Breast epithelium (tissue), 4 donors: Measurements from ENCODE around the gene CNNM2. TPM values are rescaled to one million over a fixed set of nuclear protein-coding genes. Genes with fewer than 3 reads are reported as not detected.

Experiments used
- DNase-seq, 2 donors: peaks; one replicate each; pipeline ENCODE4 v3.0.0-alpha.2; 2019; ENCODE audit warnings: low spot score in 2 of 2
- H3K27ac ChIP-seq, 2 donors: fragments of 200-600 bp; sonication (generic) in 1 of 2; one replicate each; pipeline ENCODE4 v1.5.1; 2016 to 2019; ENCODE audit warnings: mild to moderate bottlenecking in 1 of 2
- H3K27me3 ChIP-seq, 2 donors: fragments of 200-600 bp; sonication (generic) in 1 of 2; one replicate each; pipeline versions ENCODE4 v1.5.1 to v1.6.0; 2017 to 2019; ENCODE audit warnings: control low read depth in 1 of 2, mild to moderate bottlenecking in 1 of 2
- H3K36me3 ChIP-seq: fragments of 200-600 bp; one replicate; pipeline ENCODE4 v1.5.1; 2019
- H3K4me1 ChIP-seq, 2 donors: fragments of 200-600 bp; sonication (generic); one replicate each; pipeline ENCODE4 v1.5.1; 2016 to 2019; ENCODE audit warnings: control low read depth in 1 of 2
- H3K4me3 ChIP-seq, 3 donors: fragments of 200-600 bp; sonication (generic); 1 replicate in 2 of 3; 2 replicates in 1 of 3; pipeline ENCODE4 v1.5.1; 2016 to 2019; ENCODE audit warnings: mild to moderate bottlenecking in 3 of 3, moderate library complexity in 2 of 3
- H3K9me3 ChIP-seq, 2 donors: fragments of 200-600 bp; sonication (generic) in 1 of 2; one replicate each; pipeline ENCODE4 v1.5.1; 2016 to 2019; ENCODE audit warnings: control low read depth in 1 of 2
- POLR2A ChIP-seq: fragments of 450-650 bp; IDR thresholded peaks from one replicate; pipeline ENCODE4 v1.6.1; 2016; ENCODE audit warnings: antibody characterized with exemption, mild to moderate bottlenecking, moderate library complexity
- POLR2AphosphoS5 ChIP-seq, 3 donors: sonication (generic); formaldehyde crosslinking; IDR thresholded peaks; one replicate each; pipeline ENCODE4 v1.6.1; 2017; ENCODE audit warnings: antibody characterized with exemption in 3 of 3
- intact Hi-C: fragments of 100-400 bp; cut with DNase I; formaldehyde crosslinking; loops from one replicate; pipeline ENCODE4 v1.15.1; 2023; ENCODE audit warnings: low total_unique reads
- total RNA-seq, 3 donors: library from RNA; depleted of rRNA; stranded (reverse); fragments of >200 nt; gene quantifications; one replicate each; pipeline ENCODE4 v1.1.0, GENCODE V29; 2016
- TF ChIP-seq, protein P1 (sequence below), 3 donors: fragments of 450-650 bp; IDR thresholded peaks; one replicate each; pipeline ENCODE4 v1.5.1; 2016 to 2017; ENCODE audit warnings: antibody characterized with exemption in 3 of 3, mild to moderate bottlenecking in 3 of 3, moderate library complexity in 3 of 3

The CNNM2 gene
- total RNA-seq, 3 donors from 2014 or later: 6.4 to 7.2 (median 6.7) TPM

DNA sequence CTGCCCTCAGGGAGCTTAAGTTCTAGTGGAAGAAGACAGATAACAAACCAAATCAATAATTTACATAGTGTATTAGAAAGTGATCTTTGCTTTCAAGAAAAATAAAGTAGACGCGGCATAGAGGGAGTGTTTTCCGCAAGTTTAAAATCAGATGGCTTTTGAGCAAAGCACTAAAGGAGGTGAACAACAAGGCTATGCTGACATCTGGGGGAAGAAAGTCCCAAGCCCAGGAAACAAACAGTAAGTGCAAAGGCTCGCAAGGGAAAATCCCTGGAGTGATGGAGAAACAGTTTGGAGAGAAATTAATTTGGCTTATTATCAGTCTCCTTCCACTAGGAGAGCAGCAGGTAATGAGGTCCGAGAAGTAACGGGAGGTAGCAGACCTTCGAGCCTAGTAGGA, 1.9 kb upstream of the CNNM2 start:
- Histone ChIP-seq H3K27me3 (no peaks in the 10 kb centered on the region), H3K36me3 (no peaks in the 10 kb centered on the region), H3K9me3 (no peaks in the 10 kb centered on the region), H3K27ac (no peak overlapping the region), H3K4me1 (peaks cover 0 to 11% of the 10 kb centered on the region in 2 donors), H3K4me3 (no peak overlapping the region)
- TF ChIP-seq POLR2A (no peak), POLR2AphosphoS5 (IDR thresholded peaks at IDR 0.05) (no peak)
- TF ChIP-seq, protein P1, sequence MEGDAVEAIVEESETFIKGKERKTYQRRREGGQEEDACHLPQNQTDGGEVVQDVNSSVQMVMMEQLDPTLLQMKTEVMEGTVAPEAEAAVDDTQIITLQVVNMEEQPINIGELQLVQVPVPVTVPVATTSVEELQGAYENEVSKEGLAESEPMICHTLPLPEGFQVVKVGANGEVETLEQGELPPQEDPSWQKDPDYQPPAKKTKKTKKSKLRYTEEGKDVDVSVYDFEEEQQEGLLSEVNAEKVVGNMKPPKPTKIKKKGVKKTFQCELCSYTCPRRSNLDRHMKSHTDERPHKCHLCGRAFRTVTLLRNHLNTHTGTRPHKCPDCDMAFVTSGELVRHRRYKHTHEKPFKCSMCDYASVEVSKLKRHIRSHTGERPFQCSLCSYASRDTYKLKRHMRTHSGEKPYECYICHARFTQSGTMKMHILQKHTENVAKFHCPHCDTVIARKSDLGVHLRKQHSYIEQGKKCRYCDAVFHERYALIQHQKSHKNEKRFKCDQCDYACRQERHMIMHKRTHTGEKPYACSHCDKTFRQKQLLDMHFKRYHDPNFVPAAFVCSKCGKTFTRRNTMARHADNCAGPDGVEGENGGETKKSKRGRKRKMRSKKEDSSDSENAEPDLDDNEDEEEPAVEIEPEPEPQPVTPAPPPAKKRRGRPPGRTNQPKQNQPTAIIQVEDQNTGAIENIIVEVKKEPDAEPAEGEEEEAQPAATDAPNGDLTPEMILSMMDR (IDR thresholded peaks at IDR 0.05): no peak
- intact Hi-C loops: loop anchor here (10.0 kb wide), 2 partner anchors 329 to 419 kb away; partner anchors contain the start of gene RPEL1
- DNase-seq: no peak

DNA sequence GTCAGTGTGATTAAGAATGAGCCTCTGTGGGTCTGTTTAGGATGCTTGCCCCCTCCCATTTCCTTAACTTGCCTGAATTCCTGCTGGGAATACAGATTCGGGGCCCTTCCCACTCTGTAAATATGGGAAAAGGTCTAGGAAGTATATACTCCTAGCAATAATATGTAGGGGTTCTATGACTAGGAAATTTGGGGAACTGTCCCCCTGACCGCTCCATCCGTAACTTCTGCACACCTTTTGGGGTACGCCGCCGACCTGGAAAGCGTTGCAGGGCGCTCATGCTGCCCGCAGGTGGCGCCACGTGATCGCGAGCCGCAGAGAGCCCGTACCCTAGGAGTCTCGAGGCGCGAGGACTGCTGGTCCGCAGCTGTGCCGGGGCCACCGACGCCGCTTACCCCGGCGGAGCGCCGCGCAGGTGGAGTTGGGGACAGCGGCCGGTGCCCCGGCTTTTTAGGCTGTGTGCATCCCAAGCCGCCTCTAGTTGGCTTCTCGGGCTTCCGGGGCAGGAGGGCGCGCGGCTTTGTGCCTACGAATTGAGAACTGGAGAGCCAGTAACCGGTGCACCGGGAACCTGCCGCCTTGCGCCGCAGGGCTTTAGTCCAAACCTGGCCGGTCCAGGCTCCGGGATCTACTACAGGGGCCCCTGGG, 656 bp upstream of the CNNM2 start:
- peaks cover 0 to 19% of the 10 kb centered on the region in 2 donors for H3K4me1 ChIP-seq
- intact Hi-C loops: loop anchor here (10.0 kb wide), 2 partner anchors 327 to 417 kb away; partner anchors contain the start of gene RPEL1
- H3K27me3 ChIP-seq: no peaks in the 10 kb centered on the region
- TF ChIP-seq, protein P1 (IDR thresholded peaks at IDR 0.05): peak; percentile 83 to 98 (median 95)
- no peak for TF ChIP-seq POLR2A
- peak in 2 of 3 donors; percentile 35 to 40 for TF ChIP-seq POLR2AphosphoS5 (IDR thresholded peaks at IDR 0.05)
- no peaks in the 10 kb centered on the region for H3K9me3 ChIP-seq
- peak; percentile 72 to 80 for DNase-seq
- H3K4me3 ChIP-seq: peak overlapping the region; percentile 74 to 96 (median 95)
- no peaks in the 10 kb centered on the region for H3K36me3 ChIP-seq
- H3K27ac ChIP-seq: peak overlapping the region; percentile 91

DNA sequence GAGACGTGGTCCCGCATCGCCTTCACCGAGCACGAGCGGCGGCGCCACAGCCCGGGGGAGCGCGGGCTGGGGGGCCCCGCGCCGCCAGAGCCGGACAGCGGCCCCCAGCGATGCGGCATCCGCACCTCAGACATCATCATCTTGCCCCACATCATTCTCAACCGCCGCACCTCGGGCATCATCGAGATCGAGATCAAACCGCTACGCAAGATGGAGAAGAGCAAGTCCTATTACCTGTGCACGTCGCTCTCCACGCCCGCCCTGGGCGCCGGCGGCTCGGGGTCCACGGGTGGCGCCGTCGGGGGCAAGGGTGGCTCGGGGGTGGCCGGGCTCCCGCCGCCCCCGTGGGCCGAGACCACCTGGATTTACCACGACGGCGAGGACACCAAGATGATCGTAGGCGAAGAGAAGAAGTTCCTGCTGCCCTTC, 737 bp downstream of the CNNM2 start:
- no peaks in the 10 kb centered on the region for H3K27me3 ChIP-seq
- H3K9me3 ChIP-seq: no peaks in the 10 kb centered on the region
- H3K36me3 ChIP-seq: no peaks in the 10 kb centered on the region
- peak overlapping the region; percentile 91 for H3K27ac ChIP-seq
- intact Hi-C loops: loop anchor here (10.0 kb wide), 2 partner anchors 326 to 416 kb away; partner anchors contain the start of gene RPEL1
- peaks cover 0 to 19% of the 10 kb centered on the region in 2 donors for H3K4me1 ChIP-seq
- peak overlapping the region; percentile 74 to 96 (median 95) for H3K4me3 ChIP-seq
- no peak for DNase-seq
- TF ChIP-seq POLR2AphosphoS5 (IDR thresholded peaks at IDR 0.05): no peak
- TF ChIP-seq, protein P1 (IDR thresholded peaks at IDR 0.05): no peak

DNA sequence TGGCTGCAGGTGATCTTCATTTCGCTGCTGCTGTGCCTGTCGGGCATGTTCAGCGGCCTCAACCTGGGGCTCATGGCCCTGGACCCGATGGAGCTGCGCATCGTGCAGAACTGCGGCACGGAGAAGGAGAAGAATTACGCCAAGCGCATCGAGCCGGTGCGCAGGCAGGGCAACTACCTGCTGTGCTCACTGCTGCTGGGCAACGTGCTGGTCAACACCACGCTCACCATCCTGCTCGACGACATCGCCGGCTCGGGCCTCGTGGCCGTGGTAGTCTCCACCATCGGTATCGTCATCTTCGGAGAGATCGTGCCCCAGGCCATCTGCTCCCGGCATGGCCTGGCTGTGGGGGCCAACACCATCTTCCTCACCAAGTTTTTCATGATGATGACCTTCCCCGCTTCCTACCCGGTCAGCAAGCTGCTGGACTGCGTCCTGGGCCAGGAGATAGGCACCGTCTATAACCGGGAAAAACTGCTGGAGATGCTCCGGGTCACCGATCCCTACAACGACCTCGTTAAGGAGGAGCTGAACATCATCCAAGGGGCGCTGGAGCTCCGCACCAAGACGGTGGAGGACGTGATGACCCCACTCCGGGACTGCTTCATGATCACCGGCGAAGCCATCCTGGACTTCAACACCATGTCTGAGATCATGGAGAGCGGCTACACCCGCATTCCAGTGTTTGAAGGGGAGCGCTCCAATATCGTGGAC, 1.3 kb downstream of the CNNM2 start:
- TF ChIP-seq POLR2AphosphoS5 (IDR thresholded peaks at IDR 0.05): no peak
- TF ChIP-seq POLR2A: no peak
- peak; percentile 25 to 58 for DNase-seq
- H3K27ac ChIP-seq: peak overlapping the region in 1 of 2 donors; percentile 91

DNA sequence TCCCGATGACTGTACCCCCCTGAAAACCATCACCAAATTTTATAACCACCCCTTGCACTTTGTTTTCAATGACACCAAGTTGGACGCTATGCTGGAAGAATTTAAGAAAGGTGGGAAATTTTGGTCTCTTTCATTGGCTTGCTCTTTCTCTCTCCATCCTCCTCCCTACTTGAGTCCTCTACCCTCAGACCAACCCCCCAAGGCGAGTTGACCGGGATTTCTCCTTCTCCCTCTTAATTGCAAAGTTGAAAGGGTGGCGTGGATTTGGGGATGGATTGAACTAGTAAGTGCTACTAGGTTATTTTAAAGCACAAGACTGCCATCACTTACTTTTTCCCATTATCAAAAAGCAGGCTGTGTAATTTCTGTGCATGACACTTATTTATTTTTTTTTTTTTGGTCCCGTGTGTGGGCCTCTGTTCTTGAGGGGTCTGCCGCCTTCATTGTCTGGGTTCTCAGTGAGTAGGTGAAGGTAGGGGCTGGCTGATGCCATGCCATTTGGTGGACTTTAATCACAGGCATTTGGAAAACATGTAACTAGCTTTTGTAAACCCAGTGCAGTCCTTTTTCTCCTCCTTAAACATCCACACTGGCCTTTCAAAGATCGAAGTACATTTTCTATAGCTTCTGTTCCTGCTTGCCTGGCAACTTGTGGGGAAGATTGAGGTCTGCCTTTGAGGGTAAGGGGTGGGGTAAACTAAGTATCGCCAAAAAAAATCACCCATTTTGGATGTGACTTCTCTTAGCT, 2.1 kb downstream of the CNNM2 start:
- H3K4me3 ChIP-seq: peak overlapping the region; percentile 74 to 96 (median 95)
- H3K27me3 ChIP-seq: no peaks in the 10 kb centered on the region
- no peak for DNase-seq
- H3K27ac ChIP-seq: no peak overlapping the region
- no peaks in the 10 kb centered on the region for H3K36me3 ChIP-seq
- TF ChIP-seq POLR2A (no peak), POLR2AphosphoS5 (IDR thresholded peaks at IDR 0.05) (no peak)
- TF ChIP-seq, protein P1 (IDR thresholded peaks at IDR 0.05): no peak
- intact Hi-C loops: loop anchor here (10.0 kb wide), 3 partner anchors 155 to 415 kb away; partner anchors contain the start of gene RPEL1
- peaks cover 0 to 19% of the 10 kb centered on the region in 2 donors for H3K4me1 ChIP-seq
- H3K9me3 ChIP-seq: no peaks in the 10 kb centered on the region

More for the DNA sequence above, 1.3 kb downstream of the CNNM2 start:
- Histone ChIP-seq H3K9me3 (no peaks in the 10 kb centered on the region), H3K4me3 (peak overlapping the region; percentile 74 to 96 (median 95)), H3K27me3 (no peaks in the 10 kb centered on the region), H3K4me1 (peaks cover 0 to 19% of the 10 kb centered on the region in 2 donors), H3K36me3 (no peaks in the 10 kb centered on the region)
- intact Hi-C loops: loop anchor here (10.0 kb wide), 2 partner anchors 325 to 415 kb away; partner anchors contain the start of gene RPEL1
